Measurements from ENCODE around the gene WDR1.
A peak's percentile ranks its signal among the peaks of the same experiment; 100 is the strongest.

DNA sequence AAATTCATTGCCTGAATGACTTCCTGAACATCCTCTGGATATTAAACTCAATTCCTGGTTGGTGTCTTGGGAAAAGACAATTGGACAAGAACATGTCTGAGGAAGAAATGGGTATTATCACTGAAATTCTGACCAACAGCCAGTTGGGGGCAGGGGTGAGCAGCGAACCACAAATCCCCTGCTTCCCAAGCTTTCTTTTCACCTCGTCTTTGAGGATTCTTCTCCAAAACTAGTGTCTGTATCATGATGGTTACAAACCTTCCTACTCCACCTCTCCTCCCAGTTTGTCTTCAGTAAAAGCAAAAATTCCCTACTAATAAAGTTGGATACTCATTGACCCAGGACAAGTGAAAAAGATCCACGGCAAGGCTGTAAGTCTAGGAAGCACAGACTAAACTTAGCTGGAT is 48.3 kb upstream of the WDR1 start:
- TF ChIP-seq CTCF (IDR thresholded peaks at IDR 0.05; ENCODE audit: extremely low read depth in 1 of 2, insufficient read depth in 1 of 2, low read depth in 1 of 2, low read length in 2 of 2) (peak; percentile 65 to 74), POLR2A (IDR thresholded peaks at IDR 0.05; ENCODE audit: low read depth, low read length) (no peak)
